Kidney (tissue), 14 donors: Measurements from ENCODE around the gene OAF. TPM values are rescaled to one million over a fixed set of nuclear protein-coding genes. Genes with fewer than 3 reads are reported as not detected.

Experiments
- DNase-seq, 5 donors: peaks; one replicate each; pipeline ENCODE4 v3.0.0-alpha.2; 2013 to 2020
- FAIRE-seq: peaks from 2 replicates; lab custom pipeline; 2012; peaks lifted over from hg19 to GRCh38; lab: Jason Lieb, UNC
- H3K27ac ChIP-seq, 2 donors: one replicate each; pipeline ENCODE4 v1.7.0; 2013; ENCODE audit warnings: low read depth in 2 of 2, low read length in 2 of 2, inconsistent platforms in 1 of 2
- H3K27me3 ChIP-seq: one replicate; pipeline ENCODE4 v1.7.1; 2013; ENCODE audit warnings: low read length, inconsistent platforms; ENCODE audit not compliant: control insufficient read depth, insufficient read depth
- H3K36me3 ChIP-seq, 3 donors: one replicate each; pipeline versions ENCODE4 v1.7.0 to v1.7.1; 2013; ENCODE audit warnings: low read length in 3 of 3, control low read depth in 1 of 3, inconsistent platforms in 1 of 3; ENCODE audit not compliant: insufficient read depth in 3 of 3, control insufficient read depth in 2 of 3
- H3K4me1 ChIP-seq, 3 donors: one replicate each; pipeline versions ENCODE4 v1.7.0 to v1.7.1; 2013; ENCODE audit warnings: low read length in 3 of 3, inconsistent platforms in 1 of 3, low read depth in 1 of 3; ENCODE audit not compliant: control insufficient read depth in 2 of 3, insufficient read depth in 2 of 3
- H3K4me3 ChIP-seq, 3 donors: one replicate each; pipeline versions ENCODE4 v1.7.0 to v1.8.1; 2013; ENCODE audit warnings: low read length in 3 of 3, control low read depth in 1 of 3, inconsistent platforms in 1 of 3
- H3K9ac ChIP-seq, 3 donors: one replicate each; pipeline versions ENCODE4 v1.7.0 to v1.7.1; 2013; ENCODE audit warnings: low read length in 3 of 3, control low read depth in 1 of 3, inconsistent platforms in 1 of 3
- H3K9me3 ChIP-seq, 3 donors: one replicate each; pipeline versions ENCODE4 v1.7.0 to v1.7.1; 2013; ENCODE audit warnings: low read length in 3 of 3, control low read depth in 1 of 3, inconsistent platforms in 1 of 3; ENCODE audit not compliant: control insufficient read depth in 2 of 3, insufficient read depth in 1 of 3
- CTCF ChIP-seq: IDR thresholded peaks from 3 replicates; pipeline ENCODE4 v1.5.1; 2012; ENCODE audit warnings: mild to moderate bottlenecking, moderate library complexity, borderline replicate concordance; ENCODE audit not compliant: insufficient read depth; ENCODE audit errors: extremely low read depth
- intact Hi-C: fragments of 100-400 bp; cut with DNase I; formaldehyde crosslinking; loops from one replicate; pipeline ENCODE4 v1.11.1; 2022
- polyA plus RNA-seq: library from polyadenylated mRNA; stranded (reverse); fragments of 350-450 nt; fragmentation: Illumina TruSeq; extraction: RNeasy Lipid Tissue Mini Kit (QIAGEN cat#74804); gene quantifications from one replicate; pipeline ENCODE4 v1.2.3, GENCODE V29; 2014; ENCODE audit warnings: low read depth, low replicate concordance; ENCODE audit not compliant: insufficient read depth
- total RNA-seq: library from RNA; stranded (reverse); fragmentation: NEBNext Ultra II Directional; extraction: Animal tissue kit (Norgen Biotek cat#: 25700); gene quantifications from one replicate; pipeline ENCODE4 v1.2.1, GENCODE V29; 2021
- donor health status: control.
- donor health status: control.
- donor health status: control.
- donor health status: control.
- donor health status: control.
- donor health status: DM: yes; HTN: yes; CAD: no.
- donor health status: Normal renal cell carcinoma (clear cell type).

The OAF gene
- total and polyA plus RNA-seq, 2 donors from 2014 or later: 48.2 to 78.1 TPM

GRCh38 chr11:120267319-120267718 lies 56.5 kb downstream of the OAF start:
- Histone ChIP-seq H3K4me1 (no peaks in the 10 kb centered on the region), H3K36me3 (no peaks in the 10 kb centered on the region), H3K9ac (no peak overlapping the region), H3K27ac (no peak overlapping the region), H3K4me3 (no peak overlapping the region), H3K27me3 (no peaks in the 10 kb centered on the region), H3K9me3 (no peaks in the 10 kb centered on the region)
- DNase-seq (no peak), FAIRE-seq (no peak)
- TF ChIP-seq CTCF: no peak
- intact Hi-C loops: no loop called here

- H3K9ac ChIP-seq: no peak overlapping the region
- intact Hi-C loops: no loop called here
- no peak for FAIRE-seq
- no peak for TF ChIP-seq CTCF
- H3K36me3 ChIP-seq: no peaks in the 10 kb centered on the region
- H3K4me1 ChIP-seq: no peaks in the 10 kb centered on the region
- H3K4me3 ChIP-seq: no peak overlapping the region
- no peak for DNase-seq
- H3K9me3 ChIP-seq: no peaks in the 10 kb centered on the region
- no peak overlapping the region for H3K27ac ChIP-seq
- no peaks in the 10 kb centered on the region for H3K27me3 ChIP-seq
These were observed 57.9 kb downstream of the OAF start for GRCh38 chr11:120268686-120269085.

GRCh38 chr11:120270386-120270785 lies 59.6 kb downstream of the OAF start:
- Histone ChIP-seq H3K9ac (no peak overlapping the region), H3K9me3 (no peaks in the 10 kb centered on the region), H3K36me3 (no peaks in the 10 kb centered on the region), H3K27me3 (no peaks in the 10 kb centered on the region), H3K27ac (no peak overlapping the region), H3K4me3 (no peak overlapping the region), H3K4me1 (no peaks in the 10 kb centered on the region)
- no peak for FAIRE-seq
- intact Hi-C loops: no loop called here
- TF ChIP-seq CTCF: no peak
- no peak for DNase-seq

DNA sequence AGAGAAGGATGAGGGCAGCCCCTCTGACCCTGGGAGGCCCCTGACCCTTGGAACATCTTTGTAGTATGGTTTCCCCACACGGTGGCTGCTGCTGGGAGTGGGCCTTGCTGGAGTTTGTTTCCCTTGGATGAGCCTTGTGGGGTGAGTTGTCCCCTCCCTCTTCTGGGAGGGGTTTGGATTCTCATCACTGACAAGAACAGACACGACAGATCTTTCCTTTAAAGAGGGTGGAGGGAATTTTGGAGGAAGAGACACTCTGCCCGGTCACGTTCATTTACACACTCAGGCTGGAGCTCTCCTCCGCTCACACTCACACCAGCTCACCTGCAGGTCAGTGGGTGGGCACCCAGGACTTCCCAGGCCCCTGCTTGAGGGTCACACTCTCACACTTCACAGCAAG lies 60.8 kb downstream of the OAF start:
- no peak for TF ChIP-seq CTCF
- DNase-seq: no peak
- Histone ChIP-seq H3K27ac (no peak overlapping the region), H3K9me3 (no peaks in the 10 kb centered on the region), H3K4me3 (no peak overlapping the region), H3K9ac (no peak overlapping the region), H3K27me3 (no peaks in the 10 kb centered on the region), H3K36me3 (no peaks in the 10 kb centered on the region), H3K4me1 (no peaks in the 10 kb centered on the region)
- no peak for FAIRE-seq
- intact Hi-C loops: no loop called here
